Sigmoid colon (tissue), 7 donors: ENCODE data around the gene EFEMP2. TPM values are rescaled to one million over a fixed set of nuclear protein-coding genes. Genes with fewer than 3 reads are reported as not detected.
"Not testable (repeated sequence)": the region's sequence is repeated elsewhere in the genome, so short reads cannot be mapped to it uniquely, and the experiment has no call there.

ENCODE experiments used
- DNase-seq: peaks from one replicate; pipeline ENCODE4 v3.0.0-alpha.2; 2019
- H3K27ac ChIP-seq, 4 donors: fragments of 200-600 bp; sonication (generic); one replicate each; pipeline ENCODE4 v1.5.1; 2016 to 2019; ENCODE audit warnings: mild to moderate bottlenecking in 1 of 4
- H3K27me3 ChIP-seq, 3 donors: fragments of 200-600 bp; sonication (generic); one replicate each; pipeline ENCODE4 v1.5.1; 2019; ENCODE audit warnings: mild to moderate bottlenecking in 1 of 3
- H3K36me3 ChIP-seq, 4 donors: fragments of 200-600 bp; sonication (generic); one replicate each; pipeline ENCODE4 v1.5.1; 2016 to 2019
- H3K4me1 ChIP-seq, 4 donors: fragments of 200-600 bp; sonication (generic); one replicate each; pipeline ENCODE4 v1.5.1; 2017 to 2019
- H3K4me3 ChIP-seq, 4 donors: fragments of 200-600 bp; sonication (generic); one replicate each; pipeline ENCODE4 v1.5.1; 2017 to 2019; ENCODE audit warnings: mild to moderate bottlenecking in 2 of 4, moderate library complexity in 1 of 4
- H3K9me3 ChIP-seq, 4 donors: fragments of 200-600 bp in 3 of 4; sonication (generic) in 3 of 4; one replicate each; pipeline versions ENCODE4 v1.5.1 to v1.6.1; 2013 to 2019
- CTCF ChIP-seq, 4 experiments: fragments of 450-650 bp in 3 of 4; fragments of 200-600 bp in 1 of 4; IDR thresholded peaks; one replicate each; pipeline ENCODE4 v1.5.1; 2016 to 2019; ENCODE audit warnings: antibody characterized with exemption in 4 of 4, mild to moderate bottlenecking in 3 of 4, moderate library complexity in 2 of 4
- EP300 ChIP-seq, 4 donors: sonication (generic); formaldehyde crosslinking; IDR thresholded peaks; one replicate each; pipeline ENCODE4 v1.6.1; 2017; ENCODE audit warnings: antibody characterized with exemption in 4 of 4
- POLR2A ChIP-seq, 2 donors: fragments of 450-650 bp; IDR thresholded peaks; one replicate each; pipeline ENCODE4 v1.6.1; 2016; ENCODE audit warnings: antibody characterized with exemption in 2 of 2, mild to moderate bottlenecking in 2 of 2, moderate library complexity in 2 of 2
- POLR2AphosphoS5 ChIP-seq, 4 donors: sonication (generic); formaldehyde crosslinking; IDR thresholded peaks; one replicate each; pipeline ENCODE4 v1.6.1; 2017; ENCODE audit warnings: antibody characterized with exemption in 4 of 4
- WGBS, 2 donors: extraction: QIAGEN DNeasy Blood & Tissue Kit; methylation state at CpG; one replicate each; pipeline ENCODE4 v1.1.7; 2013; 5-methylcytosine and 5-hydroxymethylcytosine counted together
- intact Hi-C: fragments of 100-400 bp; cut with DNase I; formaldehyde crosslinking; loops from one replicate; pipeline ENCODE4 v1.15.1; 2023
- polyA plus RNA-seq, 3 donors: library from polyadenylated mRNA; stranded (reverse); fragments of 200-250 nt; gene quantifications; one replicate each; pipeline ENCODE4 v1.2.3, GENCODE V29; 2013
- total RNA-seq, 4 donors: library from RNA; depleted of rRNA; stranded (reverse); fragments of >200 nt; gene quantifications; one replicate each; pipeline ENCODE4 v1.1.0, GENCODE V29; 2016
- donor health status: healthy with polysubstance abuse.
- donor health status: Bipolar disorder and iron deficiency.
- donor health status: healthy.

Gene EFEMP2
- total and polyA plus RNA-seq, 7 donors, result 8.6 to 120 (median 71.7) TPM

GRCh38 chr11:65850217-65851082, 22.1 kb downstream of the EFEMP2 start:
- Histone ChIP-seq H3K4me1 (peaks cover 0 to 32% (median 26%) of the 10 kb centered on the region in 4 donors), H3K27ac (no peak overlapping the region), H3K9me3 (peaks cover 0 to 6% (median 2%) of the 10 kb centered on the region in 4 donors), H3K27me3 (no peaks in the 10 kb centered on the region), H3K4me3 (no peak overlapping the region), H3K36me3 (peaks cover 27 to 49% (median 39%) of the 10 kb centered on the region in 4 donors)
- TF ChIP-seq POLR2A (IDR thresholded peaks at IDR 0.05), result no peak
- peak in 2 of 4 donors; percentile 20 to 39 for TF ChIP-seq POLR2AphosphoS5 (IDR thresholded peaks at IDR 0.05)
- TF ChIP-seq EP300 (IDR thresholded peaks at IDR 0.05), result no peak
- TF ChIP-seq CTCF (IDR thresholded peaks at IDR 0.05), result no peak
- intact Hi-C loops, result no loop called here
- 86 to 90% methylated on average over 20 of the region's 20 CpGs for WGBS, 2 donors
- DNase-seq, result peak; percentile 62

- peaks cover 0 to 25% (median 20%) of the 10 kb centered on the region in 4 donors for H3K4me1 ChIP-seq
- H3K27ac ChIP-seq, result no peak overlapping the region
- H3K27me3 ChIP-seq, result no peaks in the 10 kb centered on the region
- no peak for DNase-seq
- H3K36me3 ChIP-seq, result peaks cover 21 to 43% (median 33%) of the 10 kb centered on the region in 4 donors
- peaks cover 0 to 6% (median 2%) of the 10 kb centered on the region in 4 donors for H3K9me3 ChIP-seq
- no peak overlapping the region for H3K4me3 ChIP-seq
- 74 to 84% methylated on average over 16 of the region's 16 CpGs for WGBS, 2 donors
- intact Hi-C loops, result no loop called here
- TF ChIP-seq POLR2A (IDR thresholded peaks at IDR 0.05) (no peak), EP300 (IDR thresholded peaks at IDR 0.05) (no peak), POLR2AphosphoS5 (IDR thresholded peaks at IDR 0.05) (no peak), CTCF (IDR thresholded peaks at IDR 0.05) (no peak)
These were observed 22.8 kb downstream of the EFEMP2 start for GRCh38 chr11:65849771-65850216.

- peaks cover 0 to 21% (median 16%) of the 10 kb centered on the region in 4 donors for H3K4me1 ChIP-seq
- 39 to 76% methylated on average over 8 of the region's 8 CpGs for WGBS, 2 donors
- H3K27ac ChIP-seq, result no peak overlapping the region
- TF ChIP-seq CTCF (IDR thresholded peaks at IDR 0.05) (no peak), POLR2A (IDR thresholded peaks at IDR 0.05) (no peak), POLR2AphosphoS5 (IDR thresholded peaks at IDR 0.05) (no peak), EP300 (IDR thresholded peaks at IDR 0.05) (no peak)
- intact Hi-C loops, result no loop called here
- peaks cover 18 to 38% (median 28%) of the 10 kb centered on the region in 4 donors for H3K36me3 ChIP-seq
- no peak overlapping the region for H3K4me3 ChIP-seq
- no peak for DNase-seq
- H3K27me3 ChIP-seq, result no peaks in the 10 kb centered on the region
- H3K9me3 ChIP-seq, result peaks cover 0 to 6% (median 2%) of the 10 kb centered on the region in 4 donors
These were observed 23.2 kb downstream of the EFEMP2 start for GRCh38 chr11:65849366-65849765.

- WGBS, 2 donors, result 68 to 71% methylated on average over 7 of the region's 7 CpGs
- H3K27ac ChIP-seq, DNase-seq, intact Hi-C loops, H3K9me3 ChIP-seq, H3K4me3 ChIP-seq, H3K27me3 ChIP-seq: not testable (repeated sequence)
- Histone ChIP-seq H3K36me3 (peaks cover 11 to 32% (median 21%) of the 10 kb centered on the region in 4 donors), H3K4me1 (peaks cover 0 to 14% (median 10%) of the 10 kb centered on the region in 4 donors)
These were observed 23.9 kb downstream of the EFEMP2 start for GRCh38 chr11:65848693-65849092.

GRCh38 chr11:65847746-65848145, 24.9 kb downstream of the EFEMP2 start:
- Histone ChIP-seq H3K27ac (no peak overlapping the region), H3K4me1 (peaks cover 0 to 5% (median 1%) of the 10 kb centered on the region in 4 donors), H3K27me3 (no peaks in the 10 kb centered on the region), H3K9me3 (peaks cover 0 to 6% (median 2%) of the 10 kb centered on the region in 4 donors), H3K4me3 (no peak overlapping the region), H3K36me3 (peaks cover 2 to 22% (median 12%) of the 10 kb centered on the region in 4 donors)
- 96% methylated on average over 3 of the region's 3 CpGs for WGBS, 2 donors
- TF ChIP-seq POLR2A (IDR thresholded peaks at IDR 0.05) (no peak), EP300 (IDR thresholded peaks at IDR 0.05) (no peak), POLR2AphosphoS5 (IDR thresholded peaks at IDR 0.05) (no peak), CTCF (IDR thresholded peaks at IDR 0.05) (no peak)
- intact Hi-C loops, result no loop called here
- no peak for DNase-seq
